Stimulated activated CD8-positive, alpha-beta memory T cell treated with anti-CD3 and anti-CD28 coated beads, Interleukin-4, amount 100 ng/mL, for 48 hours (primary cell): Measurements from ENCODE around the gene IFITM2.
"Not testable (repeated sequence)": the region's sequence is repeated elsewhere in the genome, so short reads cannot be mapped to it uniquely, and the experiment has no call there.

Source experiments
- DNase-seq: peaks from one replicate; pipeline ENCODE4 v3.0.0-alpha.2; 2020

IFITM2 gene

DNA sequence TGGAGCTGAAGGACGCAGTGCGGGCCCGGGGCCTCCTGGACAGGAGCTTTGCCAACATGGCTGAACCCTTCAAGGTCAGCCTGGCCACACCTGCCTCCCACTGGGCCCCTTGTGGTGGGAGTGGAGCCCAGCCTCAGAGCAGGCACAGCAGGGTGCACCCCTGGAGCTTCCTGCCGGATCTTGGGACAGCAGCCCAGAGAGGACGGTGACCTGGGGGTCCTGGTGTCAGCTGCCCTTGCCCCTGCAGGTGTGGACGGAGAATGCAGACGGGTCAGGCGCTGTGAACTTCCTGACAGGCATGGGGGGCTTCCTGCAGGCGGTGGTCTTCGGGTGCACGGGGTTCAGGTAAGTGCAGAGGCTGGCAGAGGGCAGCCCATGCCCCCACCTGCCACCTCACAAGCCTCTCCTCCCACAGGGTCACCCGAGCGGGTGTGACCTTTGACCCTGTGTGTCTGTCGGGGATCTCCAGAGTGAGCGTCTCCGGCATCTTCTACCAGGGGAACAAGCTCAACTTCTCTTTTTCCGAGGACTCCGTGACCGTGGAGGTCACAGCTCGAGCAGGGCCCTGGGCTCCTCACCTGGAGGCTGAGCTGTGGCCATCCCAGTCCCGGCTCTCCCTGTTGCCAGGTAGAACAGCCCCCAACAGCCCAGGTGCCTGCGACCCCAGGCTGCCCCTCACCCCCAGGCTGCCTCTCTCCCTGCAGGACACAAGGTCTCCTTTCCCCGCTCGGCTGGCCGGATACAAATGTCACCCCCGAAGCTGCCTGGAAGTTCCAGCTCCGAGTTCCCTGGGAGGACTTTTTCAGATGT is 13.6 kb upstream of the IFITM2 start:
- no peak for DNase-seq

DNA sequence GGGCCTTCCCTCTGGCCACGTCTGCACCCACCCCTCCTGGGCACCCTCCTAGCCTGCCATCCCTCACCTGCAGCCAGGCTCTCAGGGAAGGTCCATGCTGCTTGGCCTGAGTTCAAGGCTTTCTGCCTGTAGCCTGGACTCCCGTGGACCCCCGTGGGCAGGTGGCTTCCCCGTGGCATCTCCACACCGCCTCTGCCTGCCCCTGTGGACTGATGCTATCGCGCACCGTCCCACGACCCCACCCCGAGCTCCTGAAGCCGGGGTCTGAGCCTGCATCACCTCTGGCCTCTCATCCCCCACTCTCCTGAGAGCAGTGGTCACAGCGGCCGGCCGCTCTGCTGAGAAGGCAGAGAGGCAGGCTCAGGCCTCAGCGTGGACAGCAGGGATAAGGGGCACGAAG is 12.8 kb upstream of the IFITM2 start:
- DNase-seq, result no peak

- no peak for DNase-seq
These were observed 12.1 kb upstream of the IFITM2 start for GRCh38 chr11:295351-296170.

GRCh38 chr11:296171-297050 is 11.2 kb upstream of the IFITM2 start:
- no peak for DNase-seq

DNA sequence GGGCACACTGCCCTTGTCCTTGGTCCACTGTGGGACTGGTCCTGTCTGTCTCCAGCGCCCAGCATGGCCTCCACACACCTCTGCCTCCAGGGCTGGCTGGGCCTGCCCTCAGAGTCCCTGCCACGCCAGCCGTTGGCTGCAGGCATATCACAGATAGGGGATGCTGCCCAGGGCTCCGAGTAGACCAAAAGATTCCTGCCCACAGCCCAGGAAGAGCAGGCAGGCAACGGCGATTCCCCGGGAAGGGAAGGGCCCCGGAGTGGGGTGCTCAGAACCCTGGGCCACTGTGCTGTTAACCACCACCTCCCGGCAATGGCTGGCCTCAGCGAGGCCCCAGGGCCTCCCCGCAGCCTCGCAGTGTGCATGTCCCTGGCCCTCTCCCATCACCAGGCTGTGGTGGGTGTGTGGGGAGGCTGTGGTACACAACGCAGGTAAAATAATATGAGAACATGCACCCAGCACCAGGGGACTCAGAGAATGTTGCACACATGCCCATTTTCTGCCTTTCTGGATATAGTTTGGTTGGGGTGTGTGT is 10.5 kb upstream of the IFITM2 start:
- DNase-seq, result no peak

GRCh38 chr11:297586-298405 is 9.8 kb upstream of the IFITM2 start:
- DNase-seq, result peak; percentile 68

- DNase-seq, result no peak
These were observed 9.1 kb upstream of the IFITM2 start for GRCh38 chr11:298406-299065.

DNA sequence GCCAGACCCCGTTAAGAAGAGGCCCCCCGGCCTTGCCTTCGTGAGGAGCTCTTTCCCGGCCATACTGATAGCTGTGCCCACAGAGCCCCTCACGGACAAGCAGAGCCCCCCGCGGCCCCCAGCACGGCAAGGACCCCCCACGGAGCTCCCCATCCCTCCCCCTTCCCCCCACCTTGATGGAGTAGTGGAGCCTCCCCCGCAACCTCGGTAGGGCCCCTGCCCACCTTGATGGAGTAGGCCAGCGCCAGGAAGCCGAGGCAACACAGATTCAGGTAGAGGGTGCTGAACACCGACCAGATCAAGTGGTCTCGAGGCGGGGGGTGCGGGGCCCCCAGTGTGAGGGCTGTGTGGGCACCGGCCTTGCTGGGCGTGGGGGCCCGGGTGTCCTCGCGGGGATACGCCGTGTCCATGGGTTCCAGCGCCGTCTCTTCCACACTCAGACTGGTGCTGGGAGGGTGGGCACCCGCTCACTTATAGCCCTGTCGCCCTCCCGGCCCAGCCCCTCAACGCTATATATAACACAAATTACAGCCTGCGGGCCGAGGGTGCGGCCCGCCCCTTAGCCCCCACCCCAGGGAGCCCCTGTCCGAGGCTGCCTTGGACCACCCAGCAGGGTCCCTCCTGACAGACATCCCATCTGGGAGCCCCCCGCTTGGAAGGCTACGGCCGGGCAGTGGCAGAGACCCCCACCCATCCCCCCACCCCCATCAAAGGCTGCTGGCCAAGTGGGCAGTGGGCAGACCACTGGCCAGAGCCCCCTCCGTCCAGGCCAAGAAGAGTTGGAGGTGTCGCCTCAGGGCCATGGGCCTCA is 8.3 kb upstream of the IFITM2 start, which contains the start of gene IFITM5:
TSS of gene IFITM5 (minus strand) at position 446 of the 811 bp plus-strand sequence. CDS start at position 410, 36 bp downstream.
- no peak for DNase-seq

DNA sequence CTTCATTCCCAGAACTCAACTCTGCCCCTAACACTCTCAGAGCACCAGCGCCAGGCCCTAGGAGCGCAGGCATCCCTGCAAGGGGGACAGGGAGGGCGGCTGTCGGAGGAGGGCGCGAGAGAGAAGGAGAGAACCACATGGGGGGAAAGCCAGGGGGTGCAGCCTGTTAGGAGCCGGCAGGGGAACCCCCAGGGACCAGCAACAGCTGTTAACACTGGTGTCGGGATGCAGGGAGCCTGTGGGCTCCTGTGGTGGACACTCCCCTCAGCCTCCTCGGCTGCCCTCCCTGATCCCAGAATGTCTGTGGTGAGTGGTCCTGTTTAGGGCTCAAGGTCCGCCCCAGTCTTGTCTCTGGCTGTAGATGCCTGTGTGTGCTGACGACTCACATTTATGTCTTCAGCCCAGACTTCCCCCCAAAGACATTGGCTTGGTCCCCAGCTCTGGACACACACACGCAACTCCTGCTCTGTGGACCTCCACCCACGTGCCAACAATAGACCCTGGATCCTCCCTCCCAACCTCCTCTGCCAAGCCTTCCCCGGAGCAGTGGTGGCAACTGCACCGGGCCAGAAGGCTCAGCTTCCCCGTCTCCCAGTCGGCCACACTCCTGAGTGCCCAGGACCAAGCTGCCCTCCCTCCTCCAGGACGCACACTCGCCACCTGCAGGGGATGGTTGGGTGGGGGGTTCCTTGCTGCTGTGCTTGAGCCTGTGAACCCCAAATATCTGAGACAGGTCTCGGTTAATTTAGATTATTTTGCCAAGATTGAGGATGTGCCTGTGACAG is 7.5 kb upstream of the IFITM2 start:
- DNase-seq, result no peak

GRCh38 chr11:303363-303762 is 4.3 kb upstream of the IFITM2 start:
- no peak for DNase-seq

- DNase-seq, result no peak
These were observed 3.5 kb upstream of the IFITM2 start for GRCh38 chr11:304061-304506.

GRCh38 chr11:304915-305843 is 2.4 kb upstream of the IFITM2 start:
- peak; percentile 69 for DNase-seq

GRCh38 chr11:305844-306211 is 1.8 kb upstream of the IFITM2 start:
- no peak for DNase-seq

DNA sequence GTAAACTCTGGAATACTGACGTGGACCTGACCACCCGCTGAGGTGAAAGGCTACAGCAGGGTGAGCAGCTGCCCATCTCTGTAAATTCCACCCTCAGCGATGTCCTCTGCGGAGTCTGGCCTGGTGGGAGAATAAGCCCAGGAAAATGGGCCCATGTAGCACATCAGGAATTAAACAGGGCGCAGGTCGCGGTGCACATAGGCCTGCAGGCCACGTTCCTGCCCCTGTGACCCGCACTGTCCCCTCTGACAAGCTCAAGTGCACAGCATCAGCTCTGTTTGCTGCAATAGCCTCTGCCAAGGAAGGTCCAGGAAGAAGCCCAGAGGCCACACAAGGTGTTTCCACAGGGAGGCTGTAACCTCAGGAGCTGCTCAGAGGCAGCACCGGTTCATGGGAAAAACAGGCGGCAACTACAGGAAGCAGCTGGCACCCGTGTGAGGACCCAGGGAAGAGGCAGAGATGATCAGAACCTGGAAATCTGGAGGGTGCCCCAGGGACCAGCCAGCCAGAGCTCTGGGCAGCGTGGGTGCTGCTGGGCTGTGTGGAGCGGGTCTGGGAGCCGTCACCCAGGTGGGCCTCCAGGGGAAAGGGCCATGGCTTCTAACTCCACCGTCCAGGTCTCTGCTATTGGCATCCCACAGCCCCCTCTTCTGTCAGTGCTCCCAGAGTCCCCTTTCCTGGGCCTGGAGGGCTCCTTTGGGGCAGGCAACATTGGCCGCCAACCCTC is 808 bp upstream of the IFITM2 start:
- no peak for DNase-seq

- DNase-seq, result not testable (repeated sequence)
These were observed 1.4 kb downstream of the IFITM2 start for GRCh38 chr11:308740-309665.

DNA sequence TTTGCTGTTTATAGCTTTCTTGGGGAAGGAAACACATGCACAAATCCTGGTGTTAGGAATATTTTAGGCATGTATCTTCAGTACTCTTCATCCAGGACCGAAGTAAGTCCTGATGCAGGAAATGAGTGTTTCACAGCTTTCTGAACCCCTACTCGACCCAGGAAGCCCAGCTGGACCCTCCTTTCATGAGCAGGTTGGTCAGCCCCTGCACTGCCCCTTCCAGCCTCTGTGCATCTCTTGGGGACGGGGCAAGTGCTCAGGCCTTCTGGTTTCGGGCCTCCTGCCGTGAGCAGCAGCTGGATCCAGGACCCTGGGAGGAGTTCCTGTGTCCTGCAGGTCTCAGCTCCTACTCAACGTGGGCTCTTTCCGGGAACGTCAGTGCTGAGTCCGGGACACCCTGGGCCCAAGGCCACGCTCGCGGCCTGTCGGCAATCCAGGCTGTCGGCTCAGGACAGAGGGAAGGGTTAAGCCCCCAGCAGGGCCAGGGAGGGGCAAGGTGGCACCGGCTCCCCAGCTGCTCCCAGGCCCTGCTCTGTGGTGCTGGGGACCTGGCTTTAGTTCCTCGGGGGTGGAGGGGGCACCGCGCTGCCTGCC is 2.5 kb downstream of the IFITM2 start:
- not testable (repeated sequence) for DNase-seq
